Measurements from ENCODE around the gene MYO10. TPM values are rescaled to one million over a fixed set of nuclear protein-coding genes. Genes with fewer than 3 reads are reported as not detected.
A peak's percentile ranks its signal among the peaks of the same experiment; 100 is the strongest.
"Not testable (repeated sequence)": the region's sequence is repeated elsewhere in the genome, so short reads cannot be mapped to it uniquely, and the experiment has no call there.

The MYO10 gene
- total RNA-seq, 1 donor from 2014 or later: 56.7 TPM

DNA sequence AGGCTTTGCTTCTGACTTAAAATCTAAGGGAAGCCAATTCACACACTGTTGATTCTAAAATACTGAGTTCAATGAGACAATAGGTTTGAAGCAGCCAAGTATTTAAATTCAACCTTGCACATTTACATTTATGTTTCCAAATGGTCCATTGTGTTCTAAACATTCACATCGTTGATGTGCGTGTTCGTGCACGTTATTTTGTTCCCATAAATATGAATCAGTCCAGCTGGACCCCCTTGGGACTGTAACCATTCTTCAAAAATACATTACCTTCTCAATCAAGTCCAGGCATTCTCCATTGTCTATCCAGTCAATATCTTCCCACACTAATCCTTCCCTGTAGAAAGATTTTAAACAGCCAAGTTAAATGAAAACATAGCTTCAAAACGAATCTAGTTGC is 172.9 kb downstream of the MYO10 start:
- Mint-ChIP-seq H3K27me3 (ENCODE audit: low read depth) (no peaks in the 10 kb centered on the region), H3K4me3 (no peak overlapping the region), H3K27ac (no peak overlapping the region), H3K9me3 (no peaks in the 10 kb centered on the region), H3K36me3 (peaks cover 41% of the 10 kb centered on the region), H3K4me1 (no peaks in the 10 kb centered on the region)
- TF ChIP-seq, protein P1, sequence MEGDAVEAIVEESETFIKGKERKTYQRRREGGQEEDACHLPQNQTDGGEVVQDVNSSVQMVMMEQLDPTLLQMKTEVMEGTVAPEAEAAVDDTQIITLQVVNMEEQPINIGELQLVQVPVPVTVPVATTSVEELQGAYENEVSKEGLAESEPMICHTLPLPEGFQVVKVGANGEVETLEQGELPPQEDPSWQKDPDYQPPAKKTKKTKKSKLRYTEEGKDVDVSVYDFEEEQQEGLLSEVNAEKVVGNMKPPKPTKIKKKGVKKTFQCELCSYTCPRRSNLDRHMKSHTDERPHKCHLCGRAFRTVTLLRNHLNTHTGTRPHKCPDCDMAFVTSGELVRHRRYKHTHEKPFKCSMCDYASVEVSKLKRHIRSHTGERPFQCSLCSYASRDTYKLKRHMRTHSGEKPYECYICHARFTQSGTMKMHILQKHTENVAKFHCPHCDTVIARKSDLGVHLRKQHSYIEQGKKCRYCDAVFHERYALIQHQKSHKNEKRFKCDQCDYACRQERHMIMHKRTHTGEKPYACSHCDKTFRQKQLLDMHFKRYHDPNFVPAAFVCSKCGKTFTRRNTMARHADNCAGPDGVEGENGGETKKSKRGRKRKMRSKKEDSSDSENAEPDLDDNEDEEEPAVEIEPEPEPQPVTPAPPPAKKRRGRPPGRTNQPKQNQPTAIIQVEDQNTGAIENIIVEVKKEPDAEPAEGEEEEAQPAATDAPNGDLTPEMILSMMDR (IDR thresholded peaks at IDR 0.05; ENCODE audit: unreplicated experiment): no peak
- DNase-seq (ENCODE audit: low spot score in 2 of 2, unreplicated experiment in 2 of 2): no peak

DNA sequence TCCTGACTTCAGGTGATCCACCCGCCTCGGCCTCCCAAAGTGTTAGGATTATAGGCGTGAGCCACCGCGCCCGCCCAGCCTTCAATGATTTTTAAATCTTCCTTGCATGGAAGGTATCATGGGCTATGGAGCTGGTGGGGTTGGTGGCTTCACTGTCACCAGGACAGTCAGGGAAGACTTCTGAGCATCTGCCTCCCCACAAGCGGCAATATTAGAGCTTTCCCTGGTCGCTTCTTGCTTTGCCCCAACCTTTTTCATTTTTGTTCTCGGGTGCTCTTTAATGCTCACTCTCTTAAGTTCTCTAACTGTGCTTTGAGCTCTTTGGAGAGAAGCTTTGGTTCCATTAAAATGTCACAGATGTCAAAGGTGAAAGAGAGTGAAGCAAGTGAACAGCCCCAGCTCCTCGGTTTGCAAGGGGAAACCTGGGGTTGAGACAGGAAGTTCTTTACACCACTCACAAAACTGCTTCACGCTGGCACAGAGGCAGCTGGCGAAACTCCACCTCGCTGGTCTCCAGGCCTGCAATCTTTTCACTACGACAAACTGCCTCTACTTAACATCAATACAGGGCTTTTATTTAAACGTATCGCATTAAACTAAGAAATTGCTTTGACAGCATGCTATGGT is 176.8 kb downstream of the MYO10 start:
- Mint-ChIP-seq H3K27me3 (ENCODE audit: low read depth) (no peaks in the 10 kb centered on the region), H3K4me3 (no peak overlapping the region), H3K4me1 (peaks cover 11% of the 10 kb centered on the region), H3K36me3 (peaks cover 47% of the 10 kb centered on the region), H3K9me3 (no peaks in the 10 kb centered on the region), H3K27ac (no peak overlapping the region)
- TF ChIP-seq, protein P1 (IDR thresholded peaks at IDR 0.05; ENCODE audit: unreplicated experiment): no peak
- DNase-seq (ENCODE audit: low spot score in 2 of 2, unreplicated experiment in 2 of 2): no peak

DNA sequence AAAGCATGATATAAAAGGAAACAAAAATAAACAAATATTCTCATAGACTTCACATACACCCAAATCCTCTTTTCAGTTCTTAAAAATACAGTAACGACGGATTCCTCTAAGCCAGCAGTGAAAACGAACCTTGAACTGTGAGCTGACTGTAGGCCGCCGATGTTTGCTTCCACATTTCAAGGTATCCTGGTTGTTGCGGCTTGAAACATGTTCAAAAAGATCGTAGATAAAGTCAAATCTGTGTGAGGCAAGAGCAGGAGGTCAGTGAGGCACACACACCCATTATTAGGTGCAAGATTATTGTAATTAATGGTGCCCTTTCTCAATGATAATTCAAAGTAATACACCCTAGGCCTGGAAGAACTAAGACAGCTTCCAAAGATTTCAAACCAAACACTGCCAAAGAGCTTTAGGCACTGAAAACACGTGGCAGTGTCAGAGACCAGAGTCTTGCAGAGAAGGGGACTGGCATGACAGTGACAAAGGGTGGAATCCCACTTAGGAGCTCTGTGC is 178.0 kb downstream of the MYO10 start:
- peaks cover 39% of the 10 kb centered on the region for H3K36me3 Mint-ChIP-seq
- peak overlapping the region; percentile 24 for H3K27ac Mint-ChIP-seq
- peaks cover 13% of the 10 kb centered on the region for H3K4me1 Mint-ChIP-seq
- no peaks in the 10 kb centered on the region for H3K9me3 Mint-ChIP-seq
- no peak for DNase-seq (ENCODE audit: low spot score in 2 of 2, unreplicated experiment in 2 of 2)
- no peak overlapping the region for H3K4me3 Mint-ChIP-seq
- TF ChIP-seq, protein P1 (IDR thresholded peaks at IDR 0.05; ENCODE audit: unreplicated experiment): no peak
- no peaks in the 10 kb centered on the region for H3K27me3 Mint-ChIP-seq (ENCODE audit: low read depth)

DNA sequence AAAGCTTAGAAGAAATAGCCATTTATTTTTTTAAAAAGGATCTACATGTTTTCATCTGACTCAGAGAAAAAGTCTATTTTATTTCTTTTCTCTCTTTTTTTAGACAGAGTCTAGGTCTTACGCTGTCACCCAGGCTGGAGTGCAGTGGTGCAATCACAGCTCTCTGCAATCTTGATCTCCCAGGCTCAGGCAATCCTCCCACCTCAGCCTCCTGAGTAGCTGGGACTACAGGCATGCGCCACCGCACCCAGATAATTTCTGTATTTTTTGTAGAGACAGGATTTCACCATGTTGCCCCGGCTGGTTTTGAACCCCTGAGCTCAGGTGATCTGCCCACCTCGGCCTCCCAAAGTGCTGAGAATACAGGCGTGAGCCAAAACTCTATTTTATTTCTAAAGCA is 178.5 kb downstream of the MYO10 start:
- H3K36me3 Mint-ChIP-seq: peaks cover 43% of the 10 kb centered on the region
- H3K4me1 Mint-ChIP-seq: peaks cover 13% of the 10 kb centered on the region
- not testable (repeated sequence) for H3K27me3 Mint-ChIP-seq (ENCODE audit: low read depth); H3K4me3 Mint-ChIP-seq; DNase-seq (ENCODE audit: low spot score in 2 of 2, unreplicated experiment in 2 of 2); H3K9me3 Mint-ChIP-seq
- peak overlapping the region; percentile 24 for H3K27ac Mint-ChIP-seq

DNA sequence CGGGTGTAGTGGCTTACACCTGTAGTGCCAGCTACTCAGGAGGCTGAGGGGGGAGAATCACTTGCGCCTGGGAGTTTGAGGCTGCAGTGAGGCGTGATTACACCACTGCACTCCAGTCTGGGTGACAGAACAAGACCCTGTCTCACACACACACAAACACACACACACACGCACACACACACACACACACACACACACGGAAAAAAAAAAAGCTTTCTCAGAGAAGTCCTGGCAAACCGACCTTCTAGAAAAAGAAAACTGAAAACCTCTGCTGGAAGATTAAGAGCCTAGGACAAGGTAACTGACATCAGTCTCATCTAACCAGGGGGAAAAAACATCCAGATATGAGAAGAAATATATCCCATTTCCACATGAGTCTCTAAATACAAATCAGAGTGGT is 178.9 kb downstream of the MYO10 start:
- Mint-ChIP-seq H3K27ac (no peak overlapping the region), H3K27me3 (ENCODE audit: low read depth) (no peaks in the 10 kb centered on the region), H3K36me3 (peaks cover 41% of the 10 kb centered on the region), H3K4me3 (no peak overlapping the region), H3K4me1 (peaks cover 13% of the 10 kb centered on the region), H3K9me3 (peaks cover 3% of the 10 kb centered on the region)
- no peak for DNase-seq (ENCODE audit: low spot score in 2 of 2, unreplicated experiment in 2 of 2)
- TF ChIP-seq, protein P1 (IDR thresholded peaks at IDR 0.05; ENCODE audit: unreplicated experiment): no peak

DNA sequence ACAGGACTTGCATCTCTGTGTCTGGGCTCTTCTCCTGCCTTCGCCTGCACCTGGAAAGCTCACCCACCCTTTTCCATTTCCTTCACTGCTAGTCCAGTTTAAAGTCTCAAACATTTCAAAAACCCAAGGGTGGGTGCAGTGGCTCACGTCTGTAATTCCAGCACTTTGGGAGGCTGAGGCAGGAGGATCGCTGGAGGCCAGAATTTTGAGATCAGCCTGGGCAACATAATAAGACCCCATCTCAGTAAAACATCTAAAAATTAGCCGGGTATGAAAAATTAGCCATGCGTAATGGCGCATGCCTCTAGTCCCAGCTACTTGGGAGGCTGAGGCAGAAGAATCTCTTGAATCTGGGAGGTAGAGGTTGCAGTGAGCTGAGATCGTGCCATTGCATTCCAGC is 179.4 kb downstream of the MYO10 start:
- no peaks in the 10 kb centered on the region for H3K27me3 Mint-ChIP-seq (ENCODE audit: low read depth)
- peaks cover 13% of the 10 kb centered on the region for H3K4me1 Mint-ChIP-seq
- peaks cover 3% of the 10 kb centered on the region for H3K9me3 Mint-ChIP-seq
- no peak overlapping the region for H3K4me3 Mint-ChIP-seq
- DNase-seq (ENCODE audit: low spot score in 2 of 2, unreplicated experiment in 2 of 2): no peak
- H3K36me3 Mint-ChIP-seq: peaks cover 42% of the 10 kb centered on the region
- TF ChIP-seq, protein P1 (IDR thresholded peaks at IDR 0.05; ENCODE audit: unreplicated experiment): no peak
- no peak overlapping the region for H3K27ac Mint-ChIP-seq
